ENCODE results near the gene HOXA13.

HOXA13 gene

DNA sequence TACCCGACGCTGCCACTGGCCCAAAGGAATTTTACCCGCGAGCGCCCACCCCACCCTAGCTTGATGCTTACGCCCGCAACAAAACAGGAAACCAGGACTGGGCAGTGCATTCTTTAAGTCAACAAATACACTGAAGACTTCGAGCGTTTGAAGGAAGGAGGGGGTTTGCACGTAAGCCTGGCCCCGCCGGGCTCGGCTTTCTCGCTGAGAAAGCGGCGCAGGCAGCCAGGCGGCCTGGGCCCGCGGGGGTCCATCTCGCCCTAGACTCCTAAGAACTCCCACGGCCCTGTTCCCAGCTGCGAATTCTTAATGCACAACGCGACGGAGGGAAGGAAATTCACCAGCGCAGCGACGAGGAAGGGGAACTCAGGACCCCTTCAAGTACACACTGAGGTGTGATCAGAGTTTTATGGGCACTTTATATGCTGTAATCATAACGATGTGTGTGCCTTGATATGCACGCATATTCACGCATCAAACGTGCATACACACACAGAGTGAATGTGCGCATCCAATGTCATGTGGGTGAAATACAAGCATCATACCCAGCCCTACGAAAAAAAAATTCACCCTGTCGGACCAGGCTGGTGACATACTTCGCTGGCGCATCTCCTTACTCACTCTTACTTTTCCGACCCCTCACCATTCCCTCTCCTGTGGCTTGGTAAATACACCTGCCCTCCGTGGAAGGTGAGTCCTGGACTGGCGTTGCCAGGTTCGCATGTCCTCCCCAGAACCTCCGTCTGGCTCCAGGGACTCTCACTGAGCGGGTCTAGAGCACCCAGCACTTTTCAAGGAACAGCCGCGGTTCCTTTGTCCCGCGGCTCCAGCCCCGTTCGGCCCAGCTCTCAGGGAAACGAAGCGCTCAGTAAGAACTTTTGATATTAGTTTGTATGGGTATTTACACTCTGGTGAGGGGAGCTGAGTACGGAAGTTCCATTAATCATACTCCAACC lies 5.7 kb upstream of the HOXA13 start:
- no peak for DNase-seq

DNA sequence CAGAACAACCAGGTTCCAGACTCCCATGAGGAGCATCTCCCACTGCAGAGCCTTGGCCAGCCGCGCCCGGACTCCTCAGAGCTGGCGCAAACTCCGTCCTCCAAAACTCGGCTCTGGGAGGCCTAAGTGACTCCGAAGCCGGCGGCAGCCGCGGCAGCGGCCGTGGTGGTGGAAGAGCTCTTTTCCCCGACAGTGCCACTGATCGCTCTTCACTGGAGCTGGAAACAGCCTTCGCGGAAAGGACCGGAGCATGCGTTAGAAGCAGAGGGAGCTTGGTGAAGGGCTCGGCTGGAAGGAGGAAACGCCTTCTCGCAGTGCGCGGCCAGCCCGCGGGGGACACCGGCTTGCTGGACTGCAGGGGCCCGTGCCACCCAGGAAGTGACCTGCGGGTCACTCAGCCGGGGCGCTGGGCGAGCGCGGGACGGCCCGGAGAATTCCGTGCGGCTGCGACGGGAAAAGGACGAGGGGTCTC lies 5.0 kb upstream of the HOXA13 start:
- no peak for DNase-seq

DNA sequence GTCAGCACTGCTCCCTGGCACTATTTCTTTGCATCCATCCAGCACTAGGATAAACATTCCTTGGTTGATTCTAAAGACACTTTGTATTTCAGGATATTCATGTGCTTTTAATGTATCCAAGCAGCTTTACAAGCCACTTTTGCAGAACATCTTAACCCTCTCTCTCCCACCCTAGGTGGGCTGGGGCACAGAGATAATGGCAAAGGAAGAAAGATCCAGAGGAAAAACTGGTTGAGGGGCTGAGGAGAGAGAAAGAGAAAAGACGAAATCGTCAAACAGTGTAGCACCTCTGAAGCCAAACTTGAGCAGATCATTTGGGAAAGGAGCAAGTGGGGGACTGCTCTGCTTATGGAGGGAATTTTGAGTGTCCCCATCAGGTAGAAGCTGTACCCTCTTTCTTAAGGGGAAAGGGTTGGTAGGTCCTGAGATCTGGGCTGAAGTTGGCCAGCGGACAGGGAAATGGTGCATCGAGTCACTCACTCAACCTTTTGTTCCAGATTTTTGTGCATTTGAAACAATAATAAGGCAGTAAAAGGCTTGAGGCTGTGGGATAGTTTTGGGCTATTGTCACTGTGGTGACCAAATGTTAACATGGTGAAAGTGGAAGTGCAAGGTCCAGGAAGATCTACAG lies 4.2 kb upstream of the HOXA13 start:
- no peak for DNase-seq

GRCh38 chr7:27203365-27203953 lies 3.6 kb upstream of the HOXA13 start:
- DNase-seq: no peak

- no peak for DNase-seq
Observed at GRCh38 chr7:27202862-27203134, 2.9 kb upstream of the HOXA13 start.

DNA sequence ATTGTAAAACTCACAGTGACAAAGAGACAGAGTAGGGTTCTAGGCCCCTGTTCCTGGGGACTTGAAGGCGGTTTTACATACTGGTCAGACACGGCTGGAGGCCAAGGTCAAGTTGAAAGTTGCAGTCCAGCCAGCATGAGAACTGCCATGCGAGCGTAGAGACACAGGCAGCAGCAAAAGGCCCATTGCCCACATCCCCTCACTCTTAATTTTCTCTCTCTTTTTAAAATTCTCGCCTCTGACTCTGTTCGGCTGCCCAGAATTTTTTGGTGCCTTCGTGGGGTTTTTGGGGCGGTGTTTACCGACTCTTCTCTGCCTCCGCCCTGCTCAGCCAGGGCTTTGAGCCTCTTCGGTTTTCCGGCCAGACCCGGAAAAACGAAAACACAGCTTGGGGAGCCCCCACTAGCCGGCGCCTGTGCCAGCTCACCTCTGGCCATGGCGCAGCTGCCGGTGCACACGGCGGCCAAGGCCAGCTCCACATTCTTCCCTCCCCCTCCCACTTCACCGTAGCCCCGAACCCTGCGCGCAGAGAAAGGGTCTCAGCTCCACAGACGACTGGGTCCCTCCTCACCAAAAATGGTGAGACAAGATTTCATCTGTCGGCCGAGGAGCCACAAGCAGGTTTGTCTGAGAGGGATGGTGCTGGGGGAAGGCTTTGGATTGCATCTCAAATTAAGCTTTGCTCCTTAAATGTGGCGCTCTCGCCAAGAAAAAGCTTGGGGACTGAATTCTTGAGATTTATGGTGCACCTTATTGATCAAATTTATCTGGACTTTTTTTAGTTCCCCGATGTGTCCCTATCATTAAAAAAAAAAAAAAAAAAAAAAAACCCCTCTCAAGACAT lies 2.3 kb upstream of the HOXA13 start:
- no peak for DNase-seq

DNA sequence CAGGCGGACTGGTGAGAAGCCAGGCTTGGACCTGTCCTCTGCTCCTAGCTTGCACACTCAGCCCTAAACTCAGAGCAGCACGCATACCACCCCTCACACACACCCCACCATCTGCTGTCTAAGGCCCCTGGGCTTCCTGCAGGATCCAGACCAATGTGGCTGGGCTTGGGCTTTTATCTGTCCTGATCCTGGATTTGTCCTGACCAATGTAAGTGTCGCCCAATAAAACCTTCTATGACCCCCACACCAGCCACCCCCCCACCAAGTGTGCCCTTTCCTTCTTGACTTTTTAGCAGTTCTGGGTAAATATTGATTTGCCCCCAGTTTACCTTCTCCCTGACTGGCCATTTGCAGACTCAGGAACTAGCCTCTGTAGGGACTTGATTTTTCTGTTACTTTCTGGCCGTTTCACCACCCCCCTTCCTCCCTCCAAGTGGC lies 1.7 kb upstream of the HOXA13 start:
- DNase-seq: no peak

DNA sequence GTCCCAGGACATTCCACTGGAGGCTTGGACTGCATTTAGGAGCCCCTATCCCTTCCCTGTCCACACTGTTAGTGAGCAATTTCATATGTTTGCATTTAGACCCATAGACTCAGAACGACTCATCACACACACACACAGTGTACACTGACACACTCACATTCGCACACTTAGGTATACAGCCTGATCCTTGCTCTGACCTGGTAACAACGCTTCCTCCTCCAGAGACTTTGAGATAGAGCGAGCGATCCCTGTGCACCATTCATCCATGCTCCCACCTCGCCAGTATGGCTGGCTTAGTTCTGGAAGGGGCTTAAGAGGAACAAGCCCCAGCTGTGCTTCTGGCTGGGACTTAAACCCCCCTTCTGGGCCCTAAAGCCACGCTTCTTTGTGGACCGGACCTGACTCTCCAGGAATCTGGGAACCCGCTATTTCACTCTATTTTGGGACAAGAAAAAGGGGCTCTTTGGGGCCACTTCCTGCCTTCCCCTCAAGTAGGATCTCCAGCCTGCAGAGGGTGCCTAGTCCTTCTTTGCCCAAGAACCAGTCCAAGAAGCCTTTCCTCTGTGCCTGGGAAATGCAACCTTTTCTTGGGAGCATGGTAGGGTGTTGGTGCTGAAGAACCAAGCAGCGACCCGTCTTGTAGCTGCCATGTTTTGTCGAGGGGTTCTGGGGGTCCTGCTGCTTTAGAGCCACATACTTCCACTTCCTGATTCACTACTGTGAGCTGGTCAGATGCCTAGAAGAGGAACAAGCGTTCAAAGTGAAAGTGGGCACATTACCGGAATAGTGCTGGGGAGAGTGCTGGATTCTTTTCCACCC lies 1.1 kb upstream of the HOXA13 start:
- no peak for DNase-seq

GRCh38 chr7:27198871-27199801 lies 755 bp downstream of the HOXA13 start:
- DNase-seq: no peak

GRCh38 chr7:27198138-27198841 lies 1.6 kb downstream of the HOXA13 start:
- no peak for DNase-seq

DNA sequence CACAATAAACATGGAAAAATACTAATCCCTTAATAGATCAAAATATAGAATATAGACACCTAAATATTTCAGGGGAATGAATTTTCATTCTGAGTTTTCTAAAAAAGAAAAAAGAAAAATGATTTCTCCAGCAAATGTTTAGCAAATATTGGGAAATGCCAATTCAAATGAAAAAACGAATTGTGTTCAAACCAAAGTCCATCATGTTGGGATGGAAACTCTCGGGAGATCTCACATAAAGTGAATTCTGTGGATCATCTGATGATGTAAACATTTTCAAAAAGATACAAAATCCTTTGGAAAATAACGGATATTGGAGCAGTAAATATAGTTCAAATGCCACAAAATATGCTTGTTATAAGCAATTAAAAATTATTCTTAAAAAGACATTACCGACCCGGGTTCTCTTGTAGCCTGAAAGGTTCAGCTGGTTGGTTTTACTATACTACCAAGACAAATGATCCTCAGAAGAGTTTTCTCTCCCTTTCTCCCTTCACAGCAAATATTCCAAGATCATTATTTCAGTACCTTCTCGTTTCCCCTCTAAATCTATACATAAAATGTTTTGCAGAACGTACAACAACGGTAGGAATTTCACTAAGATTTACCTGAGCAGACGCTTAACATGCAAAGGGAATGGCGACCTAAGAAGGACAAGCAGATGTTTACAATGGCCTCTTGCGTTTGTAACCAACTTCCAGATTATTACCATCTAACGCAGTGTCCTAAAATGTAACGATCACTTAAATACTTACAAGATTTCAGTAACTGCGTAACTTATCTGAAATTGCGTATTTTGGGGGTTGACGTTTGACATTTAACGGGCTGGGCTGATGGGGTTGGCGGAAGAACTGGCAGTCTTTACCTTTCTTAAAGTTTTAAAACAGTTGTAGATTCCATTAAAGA lies 2.5 kb downstream of the HOXA13 start:
- no peak for DNase-seq

DNA sequence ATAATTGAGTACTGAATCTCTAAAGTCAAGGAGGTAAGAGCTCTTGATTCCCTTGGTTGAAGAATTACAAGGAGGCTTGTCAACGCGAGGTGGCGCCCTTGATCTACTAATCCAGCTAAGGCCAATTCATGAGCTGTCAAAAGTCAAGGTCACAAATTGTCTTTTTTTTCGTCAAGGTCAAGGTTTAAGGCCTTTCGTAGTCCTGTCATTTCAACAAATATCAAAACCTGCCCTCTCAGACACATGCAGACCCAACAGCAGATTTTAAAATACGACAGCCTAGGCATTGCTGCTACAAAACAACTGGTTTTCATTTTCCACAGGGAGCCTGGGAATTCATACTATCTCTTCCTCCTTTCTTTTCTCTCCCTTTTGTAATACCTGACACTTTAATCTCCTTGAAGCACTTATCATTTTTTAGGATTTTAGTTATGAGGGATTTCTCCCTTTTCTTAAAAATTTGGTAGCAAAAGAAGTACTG lies 3.6 kb downstream of the HOXA13 start:
- DNase-seq: peak; percentile 86

DNA sequence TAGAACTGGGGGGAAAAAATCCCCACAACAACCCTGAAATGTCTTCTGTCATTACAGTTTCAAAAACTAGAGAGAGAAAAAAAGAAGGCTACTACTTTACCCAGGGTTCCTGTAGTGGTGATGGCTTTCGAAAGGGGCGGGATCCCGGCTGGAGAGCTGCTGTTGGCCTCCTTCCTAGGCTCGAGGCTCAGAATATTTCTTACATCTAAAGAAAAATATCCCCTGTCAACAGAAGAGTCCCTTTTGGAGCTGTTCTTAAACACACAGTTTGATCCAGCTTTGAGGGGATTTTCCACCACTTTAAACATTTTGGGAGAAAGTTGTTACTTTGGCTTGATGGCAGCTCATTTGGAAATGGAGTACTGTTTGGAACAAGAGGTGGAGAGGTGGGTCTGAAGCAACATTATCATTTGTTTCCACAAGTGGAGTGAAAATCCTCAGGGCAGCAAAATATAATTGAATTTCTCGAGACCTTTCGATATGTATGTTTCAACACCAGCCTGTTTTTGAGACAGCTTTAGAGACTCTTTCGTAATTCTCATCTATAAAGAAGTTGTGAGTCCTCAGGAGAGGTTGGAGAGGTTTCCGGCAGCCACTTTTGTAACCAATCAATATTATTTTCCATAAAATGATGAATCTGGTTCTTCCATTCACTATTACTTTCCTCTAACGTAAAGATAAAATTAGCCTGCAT lies 5.1 kb downstream of the HOXA13 start:
- DNase-seq: no peak

GRCh38 chr7:27194002-27194352 lies 5.9 kb downstream of the HOXA13 start:
- no peak for DNase-seq

DNA sequence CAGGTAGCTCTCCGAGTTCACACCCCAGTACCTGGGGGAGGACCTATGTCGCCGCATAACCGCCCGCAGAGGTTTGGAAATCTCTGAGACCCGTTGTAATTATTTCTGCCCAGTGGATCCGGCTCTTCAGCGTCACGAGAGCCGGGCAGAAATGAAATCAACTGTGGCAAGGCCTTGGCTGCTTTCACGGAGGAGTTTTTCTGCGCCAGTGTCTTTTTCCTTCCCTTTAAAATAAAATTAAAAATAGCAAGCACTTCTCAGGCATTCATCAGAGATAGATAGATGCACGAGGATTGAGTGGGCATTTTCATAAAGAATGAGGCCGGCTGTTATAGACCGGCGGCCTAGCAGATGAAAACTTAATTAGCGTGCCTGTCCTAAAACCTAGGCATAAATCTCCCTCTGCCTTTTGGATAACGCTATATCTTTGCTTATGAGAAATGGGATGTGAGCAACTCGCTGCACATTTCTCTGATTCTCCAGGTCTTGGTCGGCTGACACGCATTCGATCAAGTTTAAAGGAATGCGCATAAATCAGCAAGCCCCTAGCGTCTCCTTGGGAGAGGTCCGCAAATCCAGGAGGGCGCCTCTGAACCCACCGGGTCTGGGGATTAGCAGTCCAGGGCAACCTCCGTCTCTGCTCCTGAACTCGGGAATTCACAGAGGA lies 6.4 kb downstream of the HOXA13 start:
- no peak for DNase-seq

GRCh38 chr7:27192546-27193334 lies 7.2 kb downstream of the HOXA13 start:
- no peak for DNase-seq

Measured in activated gamma-delta T cell treated with Interleukin-2 at 50 U/mL for 16 hours (primary cell).